Astrocyte of the spinal cord (primary cell): ENCODE data around the gene NIPA2.

Source experiments
- DNase-seq: peaks from one replicate; pipeline ENCODE4 v3.0.0; 2011; ENCODE audit warnings: low read depth, low spot score
- H3K4me3 ChIP-seq: 2 replicates; pipeline ENCODE4 v1.5.1; 2011; ENCODE audit warnings: low read depth, mild to moderate bottlenecking, low read length, moderate library complexity
- CTCF ChIP-seq: IDR thresholded peaks from 2 replicates; pipeline ENCODE4 v1.5.1; 2012; ENCODE audit warnings: low read depth, mild to moderate bottlenecking, low read length, inconsistent platforms
- in situ Hi-C: cut with HindIII; loops from 2 replicates; pipeline ENCODE4 v1.10.0; 2017; ENCODE audit warnings: low sequenced_read_pairs

NIPA2 gene

GRCh38 chr15:22811640-22812039, 26.8 kb upstream of the NIPA2 start:
- DNase-seq, result no peak
- in situ Hi-C loops, result no loop called here
- H3K4me3 ChIP-seq, result no peak overlapping the region
- no peak for TF ChIP-seq CTCF

- no peak for TF ChIP-seq CTCF
- DNase-seq, result no peak
- H3K4me3 ChIP-seq, result no peak overlapping the region
- in situ Hi-C loops, result no loop called here
Observed at GRCh38 chr15:22813844-22814243, 24.6 kb upstream of the NIPA2 start.

GRCh38 chr15:22815766-22816165, 22.7 kb upstream of the NIPA2 start:
- DNase-seq, result no peak
- TF ChIP-seq CTCF, result no peak
- in situ Hi-C loops, result no loop called here
- H3K4me3 ChIP-seq, result no peak overlapping the region

GRCh38 chr15:22819651-22820050, 18.8 kb upstream of the NIPA2 start:
- TF ChIP-seq CTCF, result no peak
- in situ Hi-C loops, result no loop called here

GRCh38 chr15:22823495-22824128, 14.9 kb upstream of the NIPA2 start:
- in situ Hi-C loops, result no loop called here

More at GRCh38 chr15:22819651-22820050, 18.8 kb upstream of the NIPA2 start:
- H3K4me3 ChIP-seq, result no peak overlapping the region
- no peak for DNase-seq

GRCh38 chr15:22827125-22827524, 11.3 kb upstream of the NIPA2 start:
- no peak overlapping the region for H3K4me3 ChIP-seq
- DNase-seq, result no peak
- no peak for TF ChIP-seq CTCF
- in situ Hi-C loops, result no loop called here

More at GRCh38 chr15:22823495-22824128, 14.9 kb upstream of the NIPA2 start:
- H3K4me3 ChIP-seq, result no peak overlapping the region
- no peak for TF ChIP-seq CTCF
- no peak for DNase-seq
